Neural progenitor cell (in vitro differentiated cells): ENCODE measurements around the gene WWOX. TPM values are rescaled to one million over a fixed set of nuclear protein-coding genes. Genes with fewer than 3 reads are reported as not detected.

ENCODE experiments used
- DNase-seq: peaks from one replicate; pipeline ENCODE4 v3.0.0-alpha.2; 2016; ENCODE audit warnings: low spot score
- H2AFZ ChIP-seq: fragments of 200-600 bp; sonication (generic); replicated peaks from 2 replicates; pipeline ENCODE4 v1.6.1; 2016; ENCODE audit warnings: antibody characterized with exemption
- H3F3A ChIP-seq: fragments of 200-600 bp; sonication (generic); 2 replicates; pipeline ENCODE4 v1.6.1; 2016; ENCODE audit warnings: antibody characterized with exemption, low read depth
- H3K27ac ChIP-seq: fragments of 200-600 bp; sonication (generic); 2 replicates; pipeline ENCODE4 v1.5.1; 2016; ENCODE audit warnings: mild to moderate bottlenecking
- H3K27me3 ChIP-seq: fragments of 200-600 bp; sonication (generic); 2 replicates; pipeline ENCODE4 v1.6.1; 2016; ENCODE audit warnings: mild to moderate bottlenecking, moderate library complexity
- H3K36me3 ChIP-seq: fragments of 200-600 bp; sonication (generic); 2 replicates; pipeline ENCODE4 v1.5.1; 2016
- H3K4me1 ChIP-seq: fragments of 200-600 bp; sonication (generic); 2 replicates; pipeline ENCODE4 v1.6.1; 2016; ENCODE audit warnings: mixed run types
- H3K4me2 ChIP-seq: fragments of 200-600 bp; sonication (generic); 2 replicates; pipeline ENCODE4 v1.6.1; 2016
- H3K4me3 ChIP-seq: fragments of 200-600 bp; sonication (generic); 2 replicates; pipeline ENCODE4 v1.5.1; 2016
- H3K79me2 ChIP-seq: fragments of 200-600 bp; sonication (generic); 2 replicates; pipeline ENCODE4 v1.6.1; 2016; ENCODE audit warnings: low read depth
- H3K9ac ChIP-seq: fragments of 200-600 bp; sonication (generic); 2 replicates; pipeline ENCODE4 v1.6.1; 2016
- H3K9me3 ChIP-seq: fragments of 200-600 bp; sonication (generic); 2 replicates; pipeline ENCODE4 v1.5.1; 2016; ENCODE audit warnings: low read depth
- H4K20me1 ChIP-seq: fragments of 200-600 bp; sonication (generic); 2 replicates; pipeline ENCODE4 v1.6.1; 2016; ENCODE audit warnings: low read depth
- H3K27ac Mint-ChIP-seq: 3 replicates; pipeline ENCODE4 v1.8.0; 2021; ENCODE audit warnings: mixed read lengths
- H3K27me3 Mint-ChIP-seq: 2 replicates; pipeline ENCODE4 v1.8.0; 2022; ENCODE audit warnings: low read depth, mild to moderate bottlenecking, inconsistent platforms, moderate library complexity, mixed read lengths; ENCODE audit not compliant: insufficient read depth
- H3K36me3 Mint-ChIP-seq: 3 replicates; pipeline ENCODE4 v1.8.0; 2021; ENCODE audit warnings: mixed read lengths
- H3K4me1 Mint-ChIP-seq: 3 replicates; pipeline ENCODE4 v1.8.0; 2021; ENCODE audit warnings: mixed read lengths
- H3K4me3 Mint-ChIP-seq: 3 replicates; pipeline ENCODE4 v1.8.0; 2021; ENCODE audit warnings: mild to moderate bottlenecking, moderate library complexity, mixed read lengths
- H3K9me3 Mint-ChIP-seq: 3 replicates; pipeline ENCODE4 v1.8.0; 2020; ENCODE audit warnings: mixed read lengths
- EZH2 ChIP-seq: fragments of 200-600 bp; sonication (generic); IDR thresholded peaks from 2 replicates; pipeline ENCODE4 v1.6.1; 2017; ENCODE audit warnings: antibody characterized with exemption, mild to moderate bottlenecking, moderate library complexity
- EZH2phosphoT487 ChIP-seq: fragments of 200-600 bp; sonication (generic); IDR thresholded peaks from 2 replicates; pipeline ENCODE4 v1.6.1; 2017; ENCODE audit warnings: antibody characterized with exemption
- total RNA-seq: library from RNA; depleted of rRNA; stranded (reverse); fragments of >200 nt; gene quantifications from 2 replicates; pipeline ENCODE4 v1.2.3, GENCODE V29; 2015; ENCODE audit warnings: low replicate concordance
- TF ChIP-seq, protein P1 (sequence below): fragments of 200-600 bp; sonication (generic); IDR thresholded peaks from 2 replicates; pipeline ENCODE4 v1.5.1; 2017; ENCODE audit warnings: antibody characterized with exemption, mild to moderate bottlenecking

Gene WWOX
- total RNA-seq, 1 donor from 2014 or later, result 63.7 TPM

DNA sequence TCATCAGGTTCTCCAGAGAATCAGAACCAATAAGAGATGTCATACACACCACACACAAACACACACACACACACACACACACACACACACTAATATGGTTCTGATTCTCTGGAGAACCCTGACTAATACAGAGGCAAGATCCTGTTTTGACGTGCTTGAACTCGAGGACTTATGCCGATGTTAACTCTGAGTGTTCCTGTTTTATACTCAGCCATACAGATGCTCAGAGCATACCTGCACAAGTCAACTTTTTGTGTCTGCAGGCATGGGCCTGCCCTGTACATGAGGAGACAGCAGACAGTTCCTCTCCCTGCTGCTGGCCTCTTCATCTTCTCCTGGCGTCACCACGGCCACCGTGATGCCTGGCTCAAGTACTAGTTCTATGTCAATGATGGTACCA, 635.9 kb downstream of the WWOX start:
- Mint-ChIP-seq H3K27ac (no peak overlapping the region), H3K27me3 (peaks cover 4% of the 10 kb centered on the region), H3K4me1 (no peaks in the 10 kb centered on the region), H3K36me3 (no peaks in the 10 kb centered on the region), H3K9me3 (no peaks in the 10 kb centered on the region), H3K4me3 (no peak overlapping the region)
- Histone ChIP-seq H3K4me3 (no peak overlapping the region), H3F3A (no peaks in the 10 kb centered on the region), H3K36me3 (no peaks in the 10 kb centered on the region), H3K9me3 (no peaks in the 10 kb centered on the region), H3K27me3 (no peaks in the 10 kb centered on the region), H2AFZ (no peak overlapping the region), H3K4me2 (no peak overlapping the region), H4K20me1 (no peaks in the 10 kb centered on the region), H3K79me2 (no peaks in the 10 kb centered on the region), H3K9ac (no peak overlapping the region), H3K27ac (no peak overlapping the region), H3K4me1 (peaks cover 7% of the 10 kb centered on the region)
- no peak for TF ChIP-seq EZH2phosphoT487
- TF ChIP-seq EZH2, result no peak
- TF ChIP-seq, protein P1, sequence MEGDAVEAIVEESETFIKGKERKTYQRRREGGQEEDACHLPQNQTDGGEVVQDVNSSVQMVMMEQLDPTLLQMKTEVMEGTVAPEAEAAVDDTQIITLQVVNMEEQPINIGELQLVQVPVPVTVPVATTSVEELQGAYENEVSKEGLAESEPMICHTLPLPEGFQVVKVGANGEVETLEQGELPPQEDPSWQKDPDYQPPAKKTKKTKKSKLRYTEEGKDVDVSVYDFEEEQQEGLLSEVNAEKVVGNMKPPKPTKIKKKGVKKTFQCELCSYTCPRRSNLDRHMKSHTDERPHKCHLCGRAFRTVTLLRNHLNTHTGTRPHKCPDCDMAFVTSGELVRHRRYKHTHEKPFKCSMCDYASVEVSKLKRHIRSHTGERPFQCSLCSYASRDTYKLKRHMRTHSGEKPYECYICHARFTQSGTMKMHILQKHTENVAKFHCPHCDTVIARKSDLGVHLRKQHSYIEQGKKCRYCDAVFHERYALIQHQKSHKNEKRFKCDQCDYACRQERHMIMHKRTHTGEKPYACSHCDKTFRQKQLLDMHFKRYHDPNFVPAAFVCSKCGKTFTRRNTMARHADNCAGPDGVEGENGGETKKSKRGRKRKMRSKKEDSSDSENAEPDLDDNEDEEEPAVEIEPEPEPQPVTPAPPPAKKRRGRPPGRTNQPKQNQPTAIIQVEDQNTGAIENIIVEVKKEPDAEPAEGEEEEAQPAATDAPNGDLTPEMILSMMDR, result no peak
- DNase-seq, result no peak

DNA sequence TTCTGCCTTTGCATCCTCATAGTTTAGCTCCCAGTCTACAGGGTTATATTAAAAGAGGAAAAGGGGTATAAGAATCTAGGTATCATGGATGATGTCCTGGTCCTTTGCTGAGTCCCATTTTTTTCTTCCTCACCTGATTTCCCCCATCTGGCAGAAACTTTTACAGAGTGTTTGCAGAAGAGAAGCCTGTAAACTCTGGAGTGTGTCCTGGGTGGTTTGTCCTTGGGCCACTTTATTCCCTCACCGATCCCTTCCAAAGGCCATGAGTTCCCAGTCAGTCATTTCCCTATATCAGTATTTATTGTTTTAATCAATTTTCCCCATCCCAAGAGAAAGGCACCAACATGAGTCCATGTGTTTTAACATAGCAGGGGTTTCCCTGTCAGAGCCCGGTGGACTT, 638.2 kb downstream of the WWOX start:
- Mint-ChIP-seq H3K36me3 (no peaks in the 10 kb centered on the region), H3K4me1 (no peaks in the 10 kb centered on the region), H3K9me3 (no peaks in the 10 kb centered on the region), H3K27ac (no peak overlapping the region), H3K4me3 (no peak overlapping the region), H3K27me3 (peaks cover 4% of the 10 kb centered on the region)
- DNase-seq, result no peak
- Histone ChIP-seq H3K4me3 (no peak overlapping the region), H3K9ac (no peak overlapping the region), H3K27ac (no peak overlapping the region), H3K79me2 (no peaks in the 10 kb centered on the region), H3K27me3 (no peaks in the 10 kb centered on the region), H3K4me2 (no peak overlapping the region), H4K20me1 (no peaks in the 10 kb centered on the region), H3K4me1 (peaks cover 4% of the 10 kb centered on the region), H2AFZ (no peak overlapping the region), H3F3A (no peaks in the 10 kb centered on the region), H3K9me3 (no peaks in the 10 kb centered on the region), H3K36me3 (no peaks in the 10 kb centered on the region)
- TF ChIP-seq EZH2phosphoT487, result no peak
- TF ChIP-seq, protein P1, result no peak
- no peak for TF ChIP-seq EZH2

DNA sequence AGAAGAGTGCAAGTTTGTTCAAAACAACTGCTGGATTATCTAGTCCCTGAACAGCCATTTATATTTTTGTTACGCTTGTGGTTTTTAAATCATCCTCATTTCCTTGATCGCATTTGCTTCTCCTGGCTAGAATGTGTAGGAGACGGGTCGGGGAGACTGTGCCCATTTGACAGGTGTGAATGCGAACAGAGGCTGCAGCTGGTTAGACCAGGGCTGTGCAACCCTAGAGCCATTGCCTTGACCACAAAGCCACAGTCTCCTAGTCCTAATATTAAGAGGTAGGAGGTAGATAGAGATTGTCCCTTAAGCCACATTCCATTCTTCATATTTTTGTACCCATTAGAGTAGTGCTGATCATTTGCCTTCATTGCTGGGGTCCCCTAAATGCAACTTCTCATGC, 639.1 kb downstream of the WWOX start:
- H3K4me2 ChIP-seq, result no peak overlapping the region
- H3K9me3 Mint-ChIP-seq, result no peaks in the 10 kb centered on the region
- no peak overlapping the region for H3K9ac ChIP-seq
- H3K4me3 Mint-ChIP-seq, result no peak overlapping the region
- no peak overlapping the region for H3K4me3 ChIP-seq
- no peaks in the 10 kb centered on the region for H3K4me1 Mint-ChIP-seq
- H3F3A ChIP-seq, result no peaks in the 10 kb centered on the region
- no peak overlapping the region for H3K27ac ChIP-seq
- no peak for TF ChIP-seq EZH2
- TF ChIP-seq, protein P1, result no peak
- no peak for TF ChIP-seq EZH2phosphoT487
- no peak for DNase-seq
- H3K36me3 ChIP-seq, result no peaks in the 10 kb centered on the region
- H3K9me3 ChIP-seq, result no peaks in the 10 kb centered on the region
- no peaks in the 10 kb centered on the region for H3K27me3 ChIP-seq
- H3K79me2 ChIP-seq, result no peaks in the 10 kb centered on the region
- H3K27ac Mint-ChIP-seq, result no peak overlapping the region
- H3K36me3 Mint-ChIP-seq, result no peaks in the 10 kb centered on the region
- no peaks in the 10 kb centered on the region for H3K4me1 ChIP-seq
- no peak overlapping the region for H2AFZ ChIP-seq
- peaks cover 4% of the 10 kb centered on the region for H3K27me3 Mint-ChIP-seq
- H4K20me1 ChIP-seq, result no peaks in the 10 kb centered on the region

DNA sequence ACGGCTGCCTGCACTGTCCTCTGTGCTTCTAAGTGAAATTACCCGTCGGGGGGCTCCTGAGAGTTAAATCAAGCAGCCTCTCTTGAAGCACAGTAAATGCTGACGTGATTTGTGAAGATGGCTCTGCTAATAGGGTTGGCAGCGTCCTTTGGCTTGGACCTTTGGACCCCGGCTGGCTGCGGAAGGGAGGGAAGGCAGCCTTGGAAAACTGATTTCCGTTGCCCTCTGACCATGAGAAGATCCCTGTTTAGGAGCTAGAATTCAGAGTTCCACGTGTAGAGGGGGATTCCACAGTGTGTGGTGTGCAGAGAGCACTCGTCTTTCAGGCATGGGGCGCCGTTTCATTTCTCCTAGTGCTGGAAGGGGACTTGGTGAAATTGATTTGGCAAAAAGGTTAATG, 640.8 kb downstream of the WWOX start:
- Histone ChIP-seq H3F3A (no peaks in the 10 kb centered on the region), H3K4me1 (no peaks in the 10 kb centered on the region), H3K36me3 (no peaks in the 10 kb centered on the region), H3K27me3 (no peaks in the 10 kb centered on the region), H3K9ac (no peak overlapping the region), H2AFZ (no peak overlapping the region), H4K20me1 (no peaks in the 10 kb centered on the region), H3K27ac (no peak overlapping the region), H3K79me2 (no peaks in the 10 kb centered on the region), H3K9me3 (no peaks in the 10 kb centered on the region), H3K4me3 (no peak overlapping the region), H3K4me2 (no peak overlapping the region)
- Mint-ChIP-seq H3K27ac (no peak overlapping the region), H3K4me1 (peaks cover 6% of the 10 kb centered on the region), H3K4me3 (no peak overlapping the region), H3K36me3 (no peaks in the 10 kb centered on the region), H3K9me3 (no peaks in the 10 kb centered on the region), H3K27me3 (peaks cover 4% of the 10 kb centered on the region)
- no peak for DNase-seq
- TF ChIP-seq, protein P1, result no peak
- TF ChIP-seq EZH2 (no peak), EZH2phosphoT487 (no peak)
